ENCODE results near the gene FGD6. TPM values are rescaled to one million over a fixed set of nuclear protein-coding genes. Genes with fewer than 3 reads are reported as not detected.

The FGD6 gene
- total and polyA plus RNA-seq, 9 donors, result 3.4 to 7.6 (median 4.0) TPM

GRCh38 chr12:95207407-95207806, 9.9 kb downstream of the FGD6 start:
- Histone ChIP-seq H3K27me3 (ENCODE audit: control insufficient read depth, insufficient read depth, low read length) (no peaks in the 10 kb centered on the region), H3K4me3 (ENCODE audit: low read length) (no peak overlapping the region), H3K27ac (ENCODE audit: low read length) (no peak overlapping the region), H3K9me3 (replicated peaks; ENCODE audit: control insufficient read depth, low read depth, low read length) (no peaks in the 10 kb centered on the region), H3K4me1 (ENCODE audit: control insufficient read depth, insufficient read depth, low read length) (peaks cover 9% of the 10 kb centered on the region), H3K36me3 (ENCODE audit: control insufficient read depth, insufficient read depth, low read length) (no peaks in the 10 kb centered on the region)
- WGBS (ENCODE audit: insufficient coverage), result 80% methylated on average over 1 of the region's 2 CpGs
- DNase-seq, result no peak

- Histone ChIP-seq H3K36me3 (ENCODE audit: control insufficient read depth, insufficient read depth, low read length) (no peaks in the 10 kb centered on the region), H3K4me3 (ENCODE audit: low read length) (no peak overlapping the region), H3K9me3 (replicated peaks; ENCODE audit: control insufficient read depth, low read depth, low read length) (no peaks in the 10 kb centered on the region), H3K27ac (ENCODE audit: low read length) (no peak overlapping the region), H3K27me3 (ENCODE audit: control insufficient read depth, insufficient read depth, low read length) (no peaks in the 10 kb centered on the region), H3K4me1 (ENCODE audit: control insufficient read depth, insufficient read depth, low read length) (peaks cover 9% of the 10 kb centered on the region)
- WGBS (ENCODE audit: insufficient coverage), result no CpG with 5 or more reads among the region's 8 CpGs
- DNase-seq, result no peak
Observed at GRCh38 chr12:95206916-95207315, 10.4 kb downstream of the FGD6 start.

- Histone ChIP-seq H3K27ac (ENCODE audit: low read length) (peak overlapping the region; percentile 20), H3K27me3 (ENCODE audit: control insufficient read depth, insufficient read depth, low read length) (no peaks in the 10 kb centered on the region), H3K4me1 (ENCODE audit: control insufficient read depth, insufficient read depth, low read length) (peaks cover 9% of the 10 kb centered on the region), H3K36me3 (ENCODE audit: control insufficient read depth, insufficient read depth, low read length) (no peaks in the 10 kb centered on the region), H3K9me3 (replicated peaks; ENCODE audit: control insufficient read depth, low read depth, low read length) (no peaks in the 10 kb centered on the region), H3K4me3 (ENCODE audit: low read length) (no peak overlapping the region)
- 9% methylated on average over 3 of the region's 4 CpGs for WGBS (ENCODE audit: insufficient coverage)
- peak; percentile 29 for DNase-seq
Observed at GRCh38 chr12:95205685-95206084, 11.6 kb downstream of the FGD6 start.

- Histone ChIP-seq H3K4me3 (ENCODE audit: low read length) (no peak overlapping the region), H3K36me3 (ENCODE audit: control insufficient read depth, insufficient read depth, low read length) (no peaks in the 10 kb centered on the region), H3K4me1 (ENCODE audit: control insufficient read depth, insufficient read depth, low read length) (peaks cover 9% of the 10 kb centered on the region), H3K9me3 (replicated peaks; ENCODE audit: control insufficient read depth, low read depth, low read length) (no peaks in the 10 kb centered on the region), H3K27ac (ENCODE audit: low read length) (no peak overlapping the region), H3K27me3 (ENCODE audit: control insufficient read depth, insufficient read depth, low read length) (no peaks in the 10 kb centered on the region)
- 100% methylated on average over 1 of the region's 2 CpGs for WGBS (ENCODE audit: insufficient coverage)
- DNase-seq, result peak; percentile 27
Observed at GRCh38 chr12:95205016-95205624, 12.1 kb downstream of the FGD6 start.

- peak; percentile 38 for DNase-seq
- Histone ChIP-seq H3K27me3 (ENCODE audit: control insufficient read depth, insufficient read depth, low read length) (no peaks in the 10 kb centered on the region), H3K4me1 (ENCODE audit: control insufficient read depth, insufficient read depth, low read length) (peaks cover 9% of the 10 kb centered on the region), H3K9me3 (replicated peaks; ENCODE audit: control insufficient read depth, low read depth, low read length) (no peaks in the 10 kb centered on the region), H3K36me3 (ENCODE audit: control insufficient read depth, insufficient read depth, low read length) (no peaks in the 10 kb centered on the region), H3K27ac (ENCODE audit: low read length) (peak overlapping the region; percentile 29), H3K4me3 (ENCODE audit: low read length) (no peak overlapping the region)
- 63% methylated on average over 4 of the region's 11 CpGs for WGBS (ENCODE audit: insufficient coverage)
Observed at GRCh38 chr12:95204141-95204866, 13.0 kb downstream of the FGD6 start.

GRCh38 chr12:95203487-95204030, 13.7 kb downstream of the FGD6 start:
- Histone ChIP-seq H3K4me1 (ENCODE audit: control insufficient read depth, insufficient read depth, low read length) (peaks cover 9% of the 10 kb centered on the region), H3K27ac (ENCODE audit: low read length) (peak overlapping the region; percentile 37)

GRCh38 chr12:95202691-95203486, 14.4 kb downstream of the FGD6 start:
- Histone ChIP-seq H3K4me1 (ENCODE audit: control insufficient read depth, insufficient read depth, low read length) (peaks cover 9% of the 10 kb centered on the region), H3K9me3 (replicated peaks; ENCODE audit: control insufficient read depth, low read depth, low read length) (no peaks in the 10 kb centered on the region), H3K4me3 (ENCODE audit: low read length) (no peak overlapping the region), H3K36me3 (ENCODE audit: control insufficient read depth, insufficient read depth, low read length) (no peaks in the 10 kb centered on the region), H3K27me3 (ENCODE audit: control insufficient read depth, insufficient read depth, low read length) (no peaks in the 10 kb centered on the region), H3K27ac (ENCODE audit: low read length) (peak overlapping the region; percentile 37)
- peak; percentile 33 for DNase-seq
- no CpG with 5 or more reads among the region's 3 CpGs for WGBS (ENCODE audit: insufficient coverage)

More at GRCh38 chr12:95203487-95204030, 13.7 kb downstream of the FGD6 start:
- Histone ChIP-seq H3K9me3 (replicated peaks; ENCODE audit: control insufficient read depth, low read depth, low read length) (no peaks in the 10 kb centered on the region), H3K4me3 (ENCODE audit: low read length) (no peak overlapping the region), H3K36me3 (ENCODE audit: control insufficient read depth, insufficient read depth, low read length) (no peaks in the 10 kb centered on the region), H3K27me3 (ENCODE audit: control insufficient read depth, insufficient read depth, low read length) (no peaks in the 10 kb centered on the region)
- WGBS (ENCODE audit: insufficient coverage), result no CpG with 5 or more reads among the region's 1 CpG
- DNase-seq, result no peak

GRCh38 chr12:95201056-95201670, 16.1 kb downstream of the FGD6 start:
- WGBS (ENCODE audit: insufficient coverage), result 78% methylated on average over 1 of the region's 4 CpGs
- no peaks in the 10 kb centered on the region for H3K36me3 ChIP-seq (ENCODE audit: control insufficient read depth, insufficient read depth, low read length)
- H3K4me1 ChIP-seq (ENCODE audit: control insufficient read depth, insufficient read depth, low read length), result peaks cover 9% of the 10 kb centered on the region
- peak overlapping the region; percentile 62 for H3K27ac ChIP-seq (ENCODE audit: low read length)
- DNase-seq, result no peak
- H3K9me3 ChIP-seq (replicated peaks; ENCODE audit: control insufficient read depth, low read depth, low read length), result no peaks in the 10 kb centered on the region
- H3K27me3 ChIP-seq (ENCODE audit: control insufficient read depth, insufficient read depth, low read length), result no peaks in the 10 kb centered on the region
- no peak overlapping the region for H3K4me3 ChIP-seq (ENCODE audit: low read length)

GRCh38 chr12:95200128-95200894, 17.0 kb downstream of the FGD6 start:
- Histone ChIP-seq H3K36me3 (ENCODE audit: control insufficient read depth, insufficient read depth, low read length) (no peaks in the 10 kb centered on the region), H3K27me3 (ENCODE audit: control insufficient read depth, insufficient read depth, low read length) (no peaks in the 10 kb centered on the region), H3K4me1 (ENCODE audit: control insufficient read depth, insufficient read depth, low read length) (peaks cover 6% of the 10 kb centered on the region), H3K4me3 (ENCODE audit: low read length) (no peak overlapping the region), H3K9me3 (replicated peaks; ENCODE audit: control insufficient read depth, low read depth, low read length) (no peaks in the 10 kb centered on the region), H3K27ac (ENCODE audit: low read length) (peak overlapping the region; percentile 62)
- 27% methylated on average over 2 of the region's 5 CpGs for WGBS (ENCODE audit: insufficient coverage)
- peak; percentile 56 for DNase-seq
